Thyroid gland (tissue), 4 donors: ENCODE results near the gene MYLIP. TPM values are rescaled to one million over a fixed set of nuclear protein-coding genes. Genes with fewer than 3 reads are reported as not detected.
A peak's percentile ranks its signal among the peaks of the same experiment; 100 is the strongest.

ENCODE experiments used
- DNase-seq, 2 donors: peaks; one replicate each; pipeline ENCODE4 v3.0.0-alpha.2; 2019
- H3K27ac ChIP-seq, 3 donors: fragments of 200-600 bp; sonication (generic); 1 replicate in 2 of 3; 2 replicates in 1 of 3; pipeline ENCODE4 v1.5.1; 2016 to 2019; ENCODE audit warnings: mild to moderate bottlenecking in 1 of 3, moderate library complexity in 1 of 3
- H3K27me3 ChIP-seq: fragments of 200-600 bp; sonication (generic); one replicate; pipeline ENCODE4 v1.5.1; 2019
- H3K36me3 ChIP-seq, 2 donors: fragments of 200-600 bp; sonication (generic); one replicate each; pipeline ENCODE4 v1.5.1; 2016 to 2019
- H3K4me1 ChIP-seq, 2 donors: fragments of 200-600 bp; sonication (generic); one replicate each; pipeline ENCODE4 v1.5.1; 2017 to 2019
- H3K4me3 ChIP-seq, 3 donors: fragments of 200-600 bp; sonication (generic); replicated peaks in 1 of 3; 1 replicate in 2 of 3; 2 replicates in 1 of 3; pipeline ENCODE4 v1.5.1; 2016; ENCODE audit warnings: mild to moderate bottlenecking in 1 of 3
- H3K9me3 ChIP-seq: fragments of 200-600 bp; sonication (generic); one replicate; pipeline ENCODE4 v1.5.1; 2017
- CTCF ChIP-seq, 6 experiments: fragments of 200-600 bp in 3 of 6; fragments of 450-650 bp in 3 of 6; sonication (generic) in 3 of 6; IDR thresholded peaks; one replicate each; pipeline ENCODE4 v1.5.1; 2016 to 2019; ENCODE audit warnings: antibody characterized with exemption in 6 of 6, mild to moderate bottlenecking in 2 of 6, inconsistent platforms in 1 of 6, moderate library complexity in 1 of 6
- POLR2A ChIP-seq, 2 donors: fragments of 450-650 bp; IDR thresholded peaks; one replicate each; pipeline ENCODE4 v1.6.1; 2017; ENCODE audit warnings: antibody characterized with exemption in 2 of 2, mild to moderate bottlenecking in 2 of 2, moderate library complexity in 1 of 2
- WGBS, 2 donors: methylation state at CpG; one replicate each; pipeline ENCODE4 v1.1.5; 2017; 5-methylcytosine and 5-hydroxymethylcytosine counted together
- intact Hi-C: fragments of 100-400 bp; cut with DNase I; formaldehyde crosslinking; loops from one replicate; pipeline ENCODE4 v1.15.1; 2023
- total RNA-seq, 4 donors: library from RNA; depleted of rRNA; stranded (reverse); fragments of >200 nt; gene quantifications; one replicate each; pipeline ENCODE4 v1.2.3, GENCODE V29; 2016

Gene MYLIP
- total RNA-seq, 4 donors from 2014 or later: 61.8 to 108 (median 92.0) TPM

GRCh38 chr6:16137451-16137801, 8.5 kb downstream of the MYLIP start:
- intact Hi-C loops: no loop called here

GRCh38 chr6:16139556-16139955, 10.7 kb downstream of the MYLIP start:
- intact Hi-C loops: no loop called here

More at GRCh38 chr6:16137451-16137801, 8.5 kb downstream of the MYLIP start:
- Histone ChIP-seq H3K27me3 (no peaks in the 10 kb centered on the region), H3K4me1 (peaks cover 84 to 95% of the 10 kb centered on the region in 2 donors), H3K9me3 (no peaks in the 10 kb centered on the region), H3K36me3 (peaks cover 4 to 15% of the 10 kb centered on the region in 2 donors), H3K4me3 (no peak overlapping the region), H3K27ac (peak overlapping the region in 2 of 3 donors; percentile 53 to 69)
- DNase-seq: no peak
- TF ChIP-seq POLR2A (IDR thresholded peaks at IDR 0.05) (no peak), CTCF (IDR thresholded peaks at IDR 0.05) (no peak)

GRCh38 chr6:16140607-16141006, 11.7 kb downstream of the MYLIP start:
- WGBS, 2 donors: 73 to 75% methylated on average over 7 of the region's 7 CpGs
- no peaks in the 10 kb centered on the region for H3K27me3 ChIP-seq
- peaks cover 55 to 71% of the 10 kb centered on the region in 2 donors for H3K4me1 ChIP-seq
- DNase-seq: no peak
- H3K9me3 ChIP-seq: no peaks in the 10 kb centered on the region
- H3K36me3 ChIP-seq: peaks cover 35 to 42% of the 10 kb centered on the region in 2 donors
- TF ChIP-seq CTCF (IDR thresholded peaks at IDR 0.05): no peak
- peak overlapping the region in 1 of 3 donors; percentile 49 for H3K27ac ChIP-seq
- intact Hi-C loops: no loop called here
- H3K4me3 ChIP-seq: no peak overlapping the region

More at GRCh38 chr6:16139556-16139955, 10.7 kb downstream of the MYLIP start:
- Histone ChIP-seq H3K27me3 (no peaks in the 10 kb centered on the region), H3K4me1 (peaks cover 63 to 74% of the 10 kb centered on the region in 2 donors), H3K9me3 (no peaks in the 10 kb centered on the region), H3K4me3 (no peak overlapping the region), H3K36me3 (peaks cover 24 to 32% of the 10 kb centered on the region in 2 donors), H3K27ac (peak overlapping the region in 2 of 3 donors; percentile 2 to 47)
- WGBS, 2 donors: 63 to 78% methylated on average over 2 of the region's 2 CpGs
- no peak for TF ChIP-seq POLR2A (IDR thresholded peaks at IDR 0.05)
- TF ChIP-seq CTCF (IDR thresholded peaks at IDR 0.05): no peak
- DNase-seq: no peak

- peak; percentile 83 to 87 for DNase-seq
- H3K36me3 ChIP-seq: peaks cover 36 to 51% of the 10 kb centered on the region in 2 donors
Measured at GRCh38 chr6:16141514-16141913, 12.6 kb downstream of the MYLIP start.

GRCh38 chr6:16145038-16145437, 16.2 kb downstream of the MYLIP start:
- Histone ChIP-seq H3K36me3 (peaks cover 39 to 67% of the 10 kb centered on the region in 2 donors), H3K9me3 (no peaks in the 10 kb centered on the region), H3K27ac (peak overlapping the region in 1 of 3 donors; percentile 52), H3K4me3 (no peak overlapping the region), H3K4me1 (peaks cover 32 to 39% of the 10 kb centered on the region in 2 donors), H3K27me3 (no peaks in the 10 kb centered on the region)
- no peak for DNase-seq
- intact Hi-C loops: no loop called here
- TF ChIP-seq POLR2A (IDR thresholded peaks at IDR 0.05) (no peak), CTCF (IDR thresholded peaks at IDR 0.05) (no peak)
- WGBS, 2 donors: 79 to 91% methylated on average over 11 to 13 of the region's 13 CpGs

More at GRCh38 chr6:16141514-16141913, 12.6 kb downstream of the MYLIP start:
- H3K9me3 ChIP-seq: no peaks in the 10 kb centered on the region
- no peaks in the 10 kb centered on the region for H3K27me3 ChIP-seq
- intact Hi-C loops: no loop called here
- no peak overlapping the region for H3K4me3 ChIP-seq
- TF ChIP-seq CTCF (IDR thresholded peaks at IDR 0.05): peak in 1 of 6 experiments; percentile 6
- TF ChIP-seq POLR2A (IDR thresholded peaks at IDR 0.05): peak in 1 of 2 donors; percentile 9
- peaks cover 55 to 72% of the 10 kb centered on the region in 2 donors for H3K4me1 ChIP-seq
- peak overlapping the region in 1 of 3 donors; percentile 49 for H3K27ac ChIP-seq
